ENCODE results near the gene PIGQ.
A peak's percentile ranks its signal among the peaks of the same experiment; 100 is the strongest.

Gene PIGQ

DNA sequence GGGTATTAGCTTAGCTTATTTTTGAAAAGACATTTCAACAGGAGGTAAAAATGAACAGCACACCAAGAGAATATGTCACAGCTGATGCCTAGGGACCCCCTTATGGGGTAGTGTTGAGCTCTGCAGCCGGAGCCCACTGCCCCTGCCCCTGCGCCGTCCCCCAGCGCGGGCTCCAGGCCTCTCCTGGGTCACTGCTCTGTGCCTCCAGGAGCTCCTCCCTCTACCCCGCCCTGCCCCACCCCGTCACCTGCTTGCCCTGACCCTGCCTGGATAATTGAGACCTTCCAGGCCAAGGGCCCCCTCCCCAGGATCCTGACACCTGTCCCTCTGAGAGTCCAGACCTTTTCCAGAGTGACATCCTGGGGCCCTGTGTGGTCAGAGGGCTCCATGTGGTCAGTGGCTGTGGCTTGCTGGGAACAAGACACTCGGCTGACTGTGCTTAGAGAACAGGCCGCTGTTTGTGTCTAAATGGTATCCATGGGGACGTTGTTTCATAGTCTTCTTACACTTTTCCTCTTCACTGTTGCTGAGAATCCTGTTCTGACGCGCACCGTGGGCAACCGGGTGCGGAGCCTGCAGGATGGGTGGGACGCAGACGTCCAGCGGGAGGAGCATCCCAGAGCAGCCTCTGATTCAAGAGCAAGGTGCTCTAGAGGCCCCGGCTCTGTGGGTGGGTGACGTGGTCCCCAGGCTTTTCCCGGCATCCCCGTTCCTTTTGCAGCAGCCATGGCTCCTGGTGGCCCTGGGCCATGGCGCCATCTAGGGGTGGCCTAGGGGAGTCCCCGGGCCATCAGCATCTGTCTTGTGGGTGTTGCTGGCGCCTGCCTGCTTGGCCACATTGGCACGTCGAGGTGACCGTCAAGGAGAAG lies 41.0 kb downstream of the PIGQ start:
- DNase-seq, result peak; percentile 31 to 53 (median 53)

GRCh38 chr16:615122-615521 lies 45.4 kb downstream of the PIGQ start:
- no peak for DNase-seq

- no peak for DNase-seq
Observed at GRCh38 chr16:616733-617586, 47.2 kb downstream of the PIGQ start.

GRCh38 chr16:617855-618254 lies 48.1 kb downstream of the PIGQ start:
- DNase-seq, result no peak

DNA sequence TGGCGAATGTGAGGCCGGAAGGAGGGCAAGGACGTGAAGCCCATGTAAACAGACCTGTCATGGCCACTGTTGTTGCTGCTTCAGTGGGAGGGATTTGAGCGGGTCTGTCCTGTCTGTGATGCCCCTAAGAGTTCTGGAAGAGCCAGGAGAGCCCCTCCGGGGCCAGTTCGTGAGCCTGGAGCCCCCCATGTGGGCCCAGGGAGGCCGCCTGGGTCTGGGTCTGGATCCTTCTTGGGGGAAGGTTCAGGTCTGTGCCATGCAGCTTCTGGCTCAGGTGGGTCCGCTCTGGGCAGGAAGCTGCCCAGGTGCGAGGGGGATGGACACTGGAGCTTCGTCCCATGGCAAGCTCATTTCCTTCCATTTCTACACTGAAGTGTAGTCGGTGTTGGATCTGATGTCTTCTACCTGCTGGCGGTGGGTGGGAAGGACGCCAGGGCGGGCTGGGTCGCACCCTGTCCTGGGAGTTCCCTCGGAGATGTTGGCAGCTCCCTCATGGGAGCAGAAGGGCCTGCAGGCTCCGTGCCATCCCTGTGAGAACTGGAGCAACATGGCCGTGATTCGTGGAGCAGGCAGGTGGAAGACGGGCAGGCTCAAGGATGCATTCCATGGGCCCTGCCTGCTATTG lies 49.8 kb downstream of the PIGQ start:
- no peak for DNase-seq

- peak in 1 of 3 experiments; percentile 9 for DNase-seq
Observed at GRCh38 chr16:620700-621525, 51.1 kb downstream of the PIGQ start.

DNA sequence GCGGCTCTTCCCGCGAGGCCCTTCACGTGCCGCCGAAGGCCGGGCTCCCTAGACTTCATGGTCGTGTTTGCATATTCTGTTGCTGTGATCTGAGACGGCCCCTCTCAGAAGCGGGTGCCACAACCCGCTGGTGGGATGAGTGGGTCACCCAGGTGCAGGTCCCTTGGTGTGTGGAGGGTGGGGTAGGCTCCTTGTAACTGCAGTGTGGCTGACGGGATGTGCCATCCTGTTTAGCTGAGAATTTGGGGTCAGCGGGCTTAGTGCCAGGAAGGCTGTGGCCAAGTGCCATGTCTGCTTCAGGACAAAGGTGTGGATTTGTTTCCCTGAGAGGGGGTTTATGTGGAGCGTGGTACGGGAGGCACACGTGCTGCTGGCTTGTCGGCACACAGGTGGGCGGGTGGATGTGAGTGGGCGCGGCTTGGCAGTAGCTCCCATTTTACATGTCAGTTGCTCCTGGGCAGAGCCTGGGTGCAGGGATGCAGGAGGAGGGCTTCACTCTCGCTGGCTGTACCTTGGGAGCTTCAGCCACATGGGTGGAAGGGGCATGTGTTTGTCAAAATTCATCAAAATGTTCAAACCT lies 51.8 kb downstream of the PIGQ start:
- peak in 2 of 3 experiments; percentile 9 to 14 for DNase-seq

DNA sequence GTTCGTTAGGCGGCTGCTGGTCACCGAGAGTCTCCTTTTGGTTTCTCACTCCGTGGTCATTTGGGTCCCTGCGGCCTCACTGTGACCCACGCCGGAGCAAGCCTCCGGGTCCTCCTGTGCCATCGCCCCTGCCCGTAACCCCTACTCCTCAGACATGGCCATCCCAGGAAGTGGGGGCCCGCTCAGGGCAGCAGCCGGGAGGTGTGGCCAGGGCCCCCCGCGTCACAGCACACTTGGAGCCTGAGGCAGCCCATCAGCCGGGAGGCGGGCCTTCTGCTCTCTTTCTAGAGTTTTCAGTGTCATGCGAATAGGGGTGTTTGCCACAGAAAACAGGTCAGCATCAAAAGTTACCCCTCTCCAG lies 53.1 kb downstream of the PIGQ start:
- no peak for DNase-seq

DNA sequence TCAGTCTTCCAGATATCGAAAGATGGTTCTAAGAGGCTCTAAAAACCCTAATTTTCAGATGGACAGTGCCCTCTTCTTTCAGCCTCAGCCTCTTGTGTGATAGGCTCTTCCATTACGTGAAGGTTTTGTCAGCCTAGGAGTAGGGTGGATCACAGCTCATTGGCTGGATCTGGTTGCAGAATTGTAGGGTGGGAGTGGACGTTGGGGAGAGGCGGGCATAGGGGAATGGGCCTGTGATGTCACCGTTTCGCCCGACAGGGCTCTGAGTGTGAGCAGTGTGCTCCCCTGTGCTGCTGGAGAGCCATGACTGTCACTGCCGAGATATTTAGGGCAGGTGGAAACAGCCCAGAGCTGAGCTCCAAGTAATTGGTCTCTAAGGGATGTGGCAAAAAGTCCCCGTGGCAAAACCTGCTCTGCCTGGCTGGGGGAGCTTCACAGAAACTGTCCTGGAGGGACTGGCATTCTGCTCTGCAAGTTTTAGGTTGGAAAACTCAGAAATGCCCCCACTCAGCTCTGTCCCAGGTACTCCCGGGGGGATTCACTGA lies 54.8 kb downstream of the PIGQ start:
- no peak for DNase-seq

GRCh38 chr16:625117-625976 lies 55.6 kb downstream of the PIGQ start:
- no peak for DNase-seq

DNA sequence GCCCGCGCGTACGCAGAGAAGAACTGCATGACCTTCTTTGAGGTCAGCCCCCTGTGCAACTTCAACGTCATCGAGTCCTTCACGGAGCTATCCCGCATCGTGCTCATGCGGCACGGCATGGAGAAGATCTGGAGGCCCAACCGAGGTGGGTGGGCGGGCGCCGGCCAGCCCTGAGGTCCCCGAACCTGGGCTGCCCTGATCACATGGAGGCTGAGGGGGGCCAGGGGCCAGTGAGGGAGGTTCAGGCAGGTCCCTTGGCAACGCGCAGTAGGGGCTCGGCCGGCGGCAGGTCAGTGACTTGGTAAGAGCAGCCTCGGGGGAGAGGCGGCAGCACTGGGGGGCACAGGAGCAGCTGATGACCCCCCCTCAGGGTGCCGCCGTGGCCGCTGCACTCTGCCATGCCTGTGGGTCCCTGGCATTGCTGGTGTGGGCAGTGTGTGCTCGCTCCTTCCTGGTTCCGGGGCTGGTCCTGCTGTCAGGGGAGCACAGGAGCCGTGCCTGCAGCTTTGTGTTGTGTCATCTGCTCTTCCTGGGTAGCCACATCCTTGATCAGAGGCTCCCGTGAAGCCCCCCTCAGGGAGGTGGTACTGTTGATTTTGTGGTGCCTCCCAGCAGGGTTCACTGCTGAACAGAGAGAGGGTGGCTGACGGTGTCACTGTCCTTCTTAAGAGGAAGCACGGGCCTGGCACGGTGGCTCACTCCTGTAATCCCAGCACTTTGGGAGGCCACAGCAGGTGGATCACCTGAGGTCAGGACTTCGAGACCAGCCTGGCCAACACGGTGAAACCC lies 56.4 kb downstream of the PIGQ start:
- no peak for DNase-seq

DNA sequence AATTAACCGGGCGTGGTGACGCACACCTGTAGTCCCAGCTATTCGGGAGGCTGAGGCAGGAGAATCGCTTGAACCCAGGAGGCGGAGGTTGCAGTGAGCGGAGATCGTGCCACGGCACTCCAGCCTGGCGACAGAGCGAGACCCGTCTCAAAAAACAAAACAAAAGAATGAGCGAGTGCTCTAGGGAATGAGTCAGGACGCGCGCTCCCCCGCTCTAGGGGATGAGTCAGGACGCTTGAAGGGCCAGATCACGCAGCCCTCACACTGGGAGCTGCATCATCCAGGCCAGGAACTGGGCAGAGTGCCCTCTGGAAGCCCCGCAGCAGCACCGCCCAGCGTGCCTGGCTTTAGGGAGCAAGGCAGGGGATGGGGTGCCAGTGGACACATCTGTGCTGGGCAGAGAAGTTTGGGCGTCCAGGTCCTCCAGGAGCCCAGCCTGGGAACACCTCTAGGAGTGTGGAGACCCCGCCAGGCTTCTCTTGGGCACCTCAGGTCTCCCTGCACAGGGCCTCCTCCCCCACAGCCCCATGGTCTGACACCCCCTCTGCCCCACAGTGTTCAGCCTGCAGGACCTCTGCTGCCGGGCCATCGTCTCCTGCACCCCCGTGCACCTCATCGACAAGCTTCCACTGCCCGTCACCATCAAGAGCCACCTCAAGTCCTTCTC lies 57.2 kb downstream of the PIGQ start:
- no peak for DNase-seq

DNA sequence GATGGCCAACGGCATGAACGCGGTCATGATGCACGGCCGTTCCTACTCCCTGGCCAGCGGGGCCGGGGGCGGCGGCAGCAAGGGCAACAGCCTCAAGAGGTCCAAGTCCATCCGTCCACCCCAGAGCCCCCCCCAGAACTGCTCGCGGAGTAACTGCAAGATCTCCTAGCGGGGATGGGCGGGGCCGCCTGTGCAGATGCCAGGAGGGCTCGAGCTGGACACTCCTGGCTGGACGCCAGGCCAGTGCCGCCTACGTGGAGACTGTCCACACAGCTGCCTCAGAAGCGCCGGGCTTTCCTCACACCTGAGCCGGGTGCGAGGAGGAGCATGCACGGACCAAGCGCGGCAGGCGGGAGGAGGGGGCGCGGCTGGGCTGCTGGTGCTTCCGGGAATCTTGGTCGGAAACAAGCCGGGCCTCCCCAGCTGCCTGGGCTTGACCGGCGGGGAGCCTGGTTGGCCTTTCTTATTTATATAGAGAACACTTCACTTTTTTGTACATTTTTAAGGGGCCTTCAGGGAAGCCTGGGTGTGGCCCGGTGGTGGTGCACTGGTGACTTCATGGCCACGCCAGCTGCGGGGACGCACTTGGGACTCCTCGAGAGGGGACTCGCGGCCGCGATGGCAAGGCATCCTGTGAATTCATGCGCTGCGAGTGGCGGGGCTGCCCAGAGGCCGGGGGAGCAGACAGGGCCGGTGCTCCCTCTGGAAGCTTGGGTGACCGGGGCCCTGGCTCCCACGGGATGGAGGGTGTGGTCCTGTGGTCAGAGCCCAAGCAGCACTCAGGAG lies 57.9 kb downstream of the PIGQ start:
- DNase-seq, result peak in 2 of 3 experiments; percentile 72 to 89

DNA sequence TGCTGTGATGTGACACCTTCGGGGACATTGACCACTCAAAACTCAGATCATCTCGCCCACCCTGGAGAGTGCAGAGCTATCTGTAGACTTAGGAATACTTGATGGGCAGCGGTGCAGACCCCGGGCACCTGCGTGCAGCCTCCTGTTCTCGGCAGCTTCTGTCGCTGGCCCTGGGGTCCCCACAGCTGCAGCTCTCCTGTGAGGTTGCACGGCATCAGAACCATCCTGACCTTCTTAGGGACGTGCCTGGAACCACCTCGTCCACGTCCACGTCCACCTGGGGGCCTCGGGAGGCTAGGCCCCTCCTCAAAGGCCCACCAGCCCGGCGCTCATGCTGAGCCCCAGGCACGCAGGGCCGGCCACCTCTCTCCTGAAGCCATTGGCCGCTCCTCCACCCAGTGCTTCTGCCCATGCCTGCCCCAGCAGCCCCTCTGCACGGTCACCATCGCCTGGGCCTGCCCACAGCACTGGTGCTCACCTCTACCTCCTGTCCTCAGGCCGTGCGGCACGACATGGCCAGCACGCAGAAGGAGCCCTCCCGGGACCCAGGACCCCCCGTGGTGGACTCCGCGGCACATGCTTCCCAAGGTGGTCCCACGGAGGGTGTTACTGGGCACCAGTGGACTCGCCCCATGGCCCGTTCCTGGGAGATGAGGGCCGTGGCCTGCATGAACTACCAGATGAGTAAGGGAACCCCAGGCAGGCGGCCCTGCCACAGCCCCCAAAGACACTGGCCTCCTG lies 58.7 kb downstream of the PIGQ start:
- DNase-seq, result no peak

DNA sequence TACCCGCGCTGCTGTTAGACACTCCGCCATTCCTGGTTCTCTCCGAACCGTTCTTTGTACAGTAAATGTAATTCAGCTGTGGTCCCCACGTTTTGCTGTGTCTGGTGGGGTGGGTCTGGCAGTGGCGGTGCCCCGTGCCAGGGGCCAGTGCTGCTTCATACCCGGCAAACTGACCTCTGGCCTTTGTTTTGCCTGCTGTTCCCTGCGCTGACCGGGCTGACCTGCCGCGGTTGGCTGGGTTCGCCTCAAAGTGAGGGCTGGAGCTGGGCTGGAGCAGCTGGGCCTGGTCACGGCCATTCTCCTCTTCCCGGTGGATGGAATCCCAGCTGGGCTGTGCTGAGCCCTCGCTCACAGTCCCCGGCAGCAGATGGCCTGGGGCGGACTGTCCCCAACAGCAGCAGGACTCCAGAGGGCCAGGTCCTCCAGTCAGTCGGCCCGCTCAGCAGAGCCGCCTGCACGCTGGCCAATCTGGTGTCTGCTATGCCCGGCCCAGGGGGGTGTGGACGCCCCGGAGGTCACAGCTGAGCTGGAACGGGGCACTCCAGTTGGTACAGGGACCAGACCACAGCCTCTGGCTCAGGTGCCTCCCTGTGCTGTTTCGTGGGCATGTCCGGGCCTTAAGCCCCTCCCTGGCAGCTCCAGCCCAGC lies 59.5 kb downstream of the PIGQ start:
- DNase-seq, result no peak

DNA sequence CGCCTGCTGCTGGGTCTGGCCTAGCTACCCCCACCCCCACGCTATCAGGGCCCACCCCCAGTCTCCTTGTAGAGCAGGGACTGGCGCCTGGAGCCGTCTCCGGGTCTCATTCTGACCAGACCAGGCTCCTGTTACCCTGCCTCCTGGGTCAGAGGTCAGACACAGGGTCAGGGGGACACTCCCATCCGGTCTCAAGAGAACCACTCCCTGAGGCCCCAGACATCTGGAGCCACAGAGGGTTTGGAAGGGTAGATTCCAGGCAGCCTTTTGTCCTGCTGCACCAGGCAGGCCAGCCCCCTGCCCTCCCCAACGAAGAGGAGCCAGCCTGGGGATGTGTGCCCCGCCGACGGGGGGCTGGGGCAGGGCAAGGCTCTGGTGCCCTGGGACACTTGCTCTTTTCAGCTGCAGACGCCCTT lies 60.1 kb downstream of the PIGQ start:
- DNase-seq, result no peak

DNA sequence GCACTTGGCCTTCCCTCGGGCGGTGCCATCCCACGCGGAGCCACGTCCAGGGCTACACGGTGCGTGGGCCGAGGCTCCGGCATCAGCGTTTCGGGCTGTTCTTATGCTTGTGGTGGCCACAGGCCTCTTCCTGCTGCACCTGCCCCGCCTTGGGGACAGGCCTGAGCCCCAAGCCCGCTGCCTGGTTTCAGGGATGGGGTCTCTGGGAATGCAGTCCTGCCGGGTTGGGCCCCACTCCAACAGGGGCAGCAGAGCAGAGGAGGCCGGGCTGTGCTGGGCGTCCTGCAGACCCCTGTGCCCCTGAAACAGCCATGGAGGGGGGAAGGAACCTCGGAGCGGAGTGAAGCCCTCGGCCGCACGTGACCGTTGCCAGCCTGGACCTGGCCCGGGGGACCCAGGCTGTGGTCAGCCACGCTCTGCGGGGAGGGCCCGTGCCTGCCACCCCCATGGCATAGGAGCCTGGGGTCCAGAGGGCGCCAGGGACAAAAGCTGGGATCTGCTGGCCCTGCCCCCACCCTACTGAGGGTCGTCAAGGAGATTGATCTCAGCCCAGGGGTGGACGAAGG lies 60.6 kb downstream of the PIGQ start:
- no peak for DNase-seq
